Liver (tissue), 3 donors: ENCODE results near the gene LCA5.

Source experiments
- EGR1 ChIP-seq, 2 donors: IDR thresholded peaks; 2 replicates each; pipeline ENCODE4 v1.6.1; 2016 to 2018; ENCODE audit warnings: antibody characterized with exemption in 2 of 2, low read depth in 2 of 2
- FOXA1 ChIP-seq: IDR thresholded peaks from 2 replicates; pipeline ENCODE4 v1.6.1; 2016; ENCODE audit warnings: antibody characterized with exemption
- GABPA ChIP-seq, 2 donors: IDR thresholded peaks in 1 of 2; conservative IDR thresholded peaks in 1 of 2; 2 replicates each; pipeline ENCODE4 v1.6.1; 2016; ENCODE audit warnings: antibody characterized with exemption in 2 of 2, mild to moderate bottlenecking in 1 of 2, moderate library complexity in 1 of 2
- HNF4G ChIP-seq: IDR thresholded peaks from 2 replicates; pipeline ENCODE4 v1.6.1; 2016; ENCODE audit warnings: antibody characterized with exemption
- SP1 ChIP-seq: IDR thresholded peaks from 2 replicates; pipeline ENCODE4 v1.6.1; 2018; ENCODE audit warnings: antibody characterized with exemption, mild to moderate bottlenecking
- TAF1 ChIP-seq: conservative IDR thresholded peaks from 2 replicates; pipeline ENCODE4 v1.6.1; 2016; ENCODE audit warnings: antibody characterized with exemption, mild to moderate bottlenecking
- YY1 ChIP-seq: IDR thresholded peaks from 2 replicates; pipeline ENCODE4 v1.6.1; 2016; ENCODE audit warnings: antibody characterized with exemption, mild to moderate bottlenecking
- TF ChIP-seq, protein P1 (sequence below): fragments of 150-350 bp; IDR thresholded peaks from 2 replicates; pipeline ENCODE4 v1.5.1; 2017; ENCODE audit warnings: improper control_type of control experiment, low read depth, low read length; ENCODE audit not compliant: missing input control
- TF ChIP-seq, protein P2 (sequence below): IDR thresholded peaks from 2 replicates; pipeline ENCODE4 v1.6.1; 2016; ENCODE audit warnings: antibody characterized with exemption
- TF ChIP-seq, protein P3 (sequence below): IDR thresholded peaks from 2 replicates; pipeline ENCODE4 v1.6.1; 2016; ENCODE audit warnings: antibody characterized with exemption
- donor health status: healthy.
- donor health status: healthy.

DNA sequence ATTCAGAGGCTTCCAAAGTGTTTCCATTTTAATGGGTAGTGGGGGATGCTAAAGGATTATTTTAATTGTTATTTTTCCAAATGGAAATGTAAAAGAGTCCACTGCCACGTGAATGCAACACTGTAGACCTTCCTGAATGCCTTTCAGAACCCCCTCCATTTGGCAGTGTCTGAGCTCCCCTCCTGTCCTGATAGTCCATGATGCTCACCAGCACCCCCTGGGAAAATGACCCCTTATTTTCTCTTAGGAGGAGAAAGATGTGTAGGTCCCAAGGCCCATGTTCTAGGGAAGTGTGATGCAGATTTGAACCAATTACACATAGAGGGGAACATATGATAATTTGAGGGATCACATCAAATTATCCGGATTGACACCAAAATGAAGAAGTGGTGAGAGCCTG, 47.1 kb upstream of the LCA5 start:
- no peak for TF ChIP-seq TAF1
- TF ChIP-seq, protein P1, sequence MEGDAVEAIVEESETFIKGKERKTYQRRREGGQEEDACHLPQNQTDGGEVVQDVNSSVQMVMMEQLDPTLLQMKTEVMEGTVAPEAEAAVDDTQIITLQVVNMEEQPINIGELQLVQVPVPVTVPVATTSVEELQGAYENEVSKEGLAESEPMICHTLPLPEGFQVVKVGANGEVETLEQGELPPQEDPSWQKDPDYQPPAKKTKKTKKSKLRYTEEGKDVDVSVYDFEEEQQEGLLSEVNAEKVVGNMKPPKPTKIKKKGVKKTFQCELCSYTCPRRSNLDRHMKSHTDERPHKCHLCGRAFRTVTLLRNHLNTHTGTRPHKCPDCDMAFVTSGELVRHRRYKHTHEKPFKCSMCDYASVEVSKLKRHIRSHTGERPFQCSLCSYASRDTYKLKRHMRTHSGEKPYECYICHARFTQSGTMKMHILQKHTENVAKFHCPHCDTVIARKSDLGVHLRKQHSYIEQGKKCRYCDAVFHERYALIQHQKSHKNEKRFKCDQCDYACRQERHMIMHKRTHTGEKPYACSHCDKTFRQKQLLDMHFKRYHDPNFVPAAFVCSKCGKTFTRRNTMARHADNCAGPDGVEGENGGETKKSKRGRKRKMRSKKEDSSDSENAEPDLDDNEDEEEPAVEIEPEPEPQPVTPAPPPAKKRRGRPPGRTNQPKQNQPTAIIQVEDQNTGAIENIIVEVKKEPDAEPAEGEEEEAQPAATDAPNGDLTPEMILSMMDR, result no peak
- TF ChIP-seq, protein P2, sequence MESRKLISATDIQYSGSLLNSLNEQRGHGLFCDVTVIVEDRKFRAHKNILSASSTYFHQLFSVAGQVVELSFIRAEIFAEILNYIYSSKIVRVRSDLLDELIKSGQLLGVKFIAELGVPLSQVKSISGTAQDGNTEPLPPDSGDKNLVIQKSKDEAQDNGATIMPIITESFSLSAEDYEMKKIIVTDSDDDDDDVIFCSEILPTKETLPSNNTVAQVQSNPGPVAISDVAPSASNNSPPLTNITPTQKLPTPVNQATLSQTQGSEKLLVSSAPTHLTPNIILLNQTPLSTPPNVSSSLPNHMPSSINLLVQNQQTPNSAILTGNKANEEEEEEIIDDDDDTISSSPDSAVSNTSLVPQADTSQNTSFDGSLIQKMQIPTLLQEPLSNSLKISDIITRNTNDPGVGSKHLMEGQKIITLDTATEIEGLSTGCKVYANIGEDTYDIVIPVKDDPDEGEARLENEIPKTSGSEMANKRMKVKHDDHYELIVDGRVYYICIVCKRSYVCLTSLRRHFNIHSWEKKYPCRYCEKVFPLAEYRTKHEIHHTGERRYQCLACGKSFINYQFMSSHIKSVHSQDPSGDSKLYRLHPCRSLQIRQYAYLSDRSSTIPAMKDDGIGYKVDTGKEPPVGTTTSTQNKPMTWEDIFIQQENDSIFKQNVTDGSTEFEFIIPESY, result no peak
- TF ChIP-seq FOXA1, result no peak
- TF ChIP-seq, protein P3, sequence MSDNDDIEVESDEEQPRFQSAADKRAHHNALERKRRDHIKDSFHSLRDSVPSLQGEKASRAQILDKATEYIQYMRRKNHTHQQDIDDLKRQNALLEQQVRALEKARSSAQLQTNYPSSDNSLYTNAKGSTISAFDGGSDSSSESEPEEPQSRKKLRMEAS, result no peak
- TF ChIP-seq GABPA (IDR thresholded peaks at IDR 0.05 in 1 of 2, conservative IDR thresholded peaks at IDR 0.05 in 1 of 2), result no peak
- no peak for TF ChIP-seq SP1
- TF ChIP-seq HNF4G, result no peak
- no peak for TF ChIP-seq YY1
- TF ChIP-seq EGR1 (IDR thresholded peaks at IDR 0.05; ENCODE audit: low read depth in 2 of 2), result no peak
